Glutamatergic neuron (in vitro differentiated cells): Measurements from ENCODE around the gene ALDH4A1. TPM values are rescaled to one million over a fixed set of nuclear protein-coding genes. Genes with fewer than 3 reads are reported as not detected.

Experiments used
- DNase-seq: peaks from one replicate; pipeline ENCODE4 v3.0.0; 2022
- H3K27ac Mint-ChIP-seq: one replicate; pipeline ENCODE4 v1.8.0; 2020; ENCODE audit warnings: mild to moderate bottlenecking, mixed read lengths, inconsistent platforms; ENCODE audit not compliant: unreplicated experiment
- H3K27me3 Mint-ChIP-seq: one replicate; pipeline ENCODE4 v1.8.0; 2020; ENCODE audit warnings: mild to moderate bottlenecking, moderate library complexity, mixed read lengths, inconsistent platforms; ENCODE audit not compliant: unreplicated experiment
- H3K36me3 Mint-ChIP-seq: one replicate; pipeline ENCODE4 v1.8.0; 2020; ENCODE audit warnings: mild to moderate bottlenecking, mixed read lengths, inconsistent platforms; ENCODE audit not compliant: unreplicated experiment
- H3K4me1 Mint-ChIP-seq: one replicate; pipeline ENCODE4 v1.8.0; 2020; ENCODE audit warnings: mild to moderate bottlenecking, low read depth, mixed read lengths, inconsistent platforms; ENCODE audit not compliant: unreplicated experiment
- H3K4me3 Mint-ChIP-seq: one replicate; pipeline ENCODE4 v1.8.0; 2020; ENCODE audit warnings: mild to moderate bottlenecking, mixed read lengths, inconsistent platforms; ENCODE audit not compliant: unreplicated experiment
- H3K9me3 Mint-ChIP-seq: one replicate; pipeline ENCODE4 v1.8.0; 2020; ENCODE audit warnings: mild to moderate bottlenecking, moderate library complexity, mixed read lengths, inconsistent platforms; ENCODE audit not compliant: unreplicated experiment
- CTCF ChIP-seq: fragments of 200-600 bp; sonication (generic); IDR thresholded peaks from one replicate; pipeline ENCODE4 v1.5.0; 2021; ENCODE audit not compliant: partially characterized antibody, unreplicated experiment
- total RNA-seq: library from RNA; stranded (reverse); fragmentation: NEBNext Ultra II Directional; extraction: Animal tissue kit (Norgen Biotek cat#: 25700); gene quantifications from one replicate; pipeline ENCODE4 v1.2.1, GENCODE V29; 2021; ENCODE audit not compliant: unreplicated experiment

ALDH4A1 gene
- total RNA-seq, 1 donor from 2014 or later, result 28.9 TPM

GRCh38 chr1:18901952-18902522 is 318 bp downstream of the ALDH4A1 start:
- H3K4me3 Mint-ChIP-seq, result peak overlapping the region; percentile 100
- no peaks in the 10 kb centered on the region for H3K36me3 Mint-ChIP-seq
- H3K4me1 Mint-ChIP-seq, result peaks cover 36% of the 10 kb centered on the region
- peaks cover 14% of the 10 kb centered on the region for H3K9me3 Mint-ChIP-seq
- peak overlapping the region; percentile 94 for H3K27ac Mint-ChIP-seq
- peaks cover 8% of the 10 kb centered on the region for H3K27me3 Mint-ChIP-seq
- no peak for DNase-seq
- no peak for TF ChIP-seq CTCF

GRCh38 chr1:18901147-18901951 is 1.0 kb downstream of the ALDH4A1 start:
- Mint-ChIP-seq H3K4me1 (peaks cover 30% of the 10 kb centered on the region), H3K9me3 (peaks cover 11% of the 10 kb centered on the region), H3K27me3 (peaks cover 8% of the 10 kb centered on the region), H3K27ac (peak overlapping the region; percentile 94), H3K4me3 (peak overlapping the region; percentile 100), H3K36me3 (no peaks in the 10 kb centered on the region)
- no peak for DNase-seq
- no peak for TF ChIP-seq CTCF

- no peak for DNase-seq
- Mint-ChIP-seq H3K27ac (no peak overlapping the region), H3K4me1 (peaks cover 21% of the 10 kb centered on the region)
Measured at GRCh38 chr1:18900303-18900841, 2.0 kb downstream of the ALDH4A1 start.

GRCh38 chr1:18899363-18900049 is 2.8 kb downstream of the ALDH4A1 start:
- H3K4me1 Mint-ChIP-seq, result peaks cover 23% of the 10 kb centered on the region
- DNase-seq, result no peak
- no peaks in the 10 kb centered on the region for H3K36me3 Mint-ChIP-seq
- peaks cover 4% of the 10 kb centered on the region for H3K27me3 Mint-ChIP-seq
- no peak overlapping the region for H3K27ac Mint-ChIP-seq
- peaks cover 7% of the 10 kb centered on the region for H3K9me3 Mint-ChIP-seq
- TF ChIP-seq CTCF, result no peak
- H3K4me3 Mint-ChIP-seq, result no peak overlapping the region

More at GRCh38 chr1:18900303-18900841, 2.0 kb downstream of the ALDH4A1 start:
- Mint-ChIP-seq H3K27me3 (peaks cover 4% of the 10 kb centered on the region), H3K36me3 (no peaks in the 10 kb centered on the region), H3K9me3 (peaks cover 7% of the 10 kb centered on the region), H3K4me3 (peak overlapping the region; percentile 49)
- no peak for TF ChIP-seq CTCF
